CD14-positive monocyte (primary cell): ENCODE measurements around the gene TRIM69. TPM values are rescaled to one million over a fixed set of nuclear protein-coding genes. Genes with fewer than 3 reads are reported as not detected.

Experiments
- DNase-seq, 3 donors: peaks; one replicate each; pipeline ENCODE4 v3.0.0-alpha.2; 2011 to 2022
- H2AFZ ChIP-seq: 2 replicates; pipeline ENCODE4 v1.6.0; 2012; ENCODE audit warnings: mild to moderate bottlenecking, low read depth, low read length, inconsistent platforms; ENCODE audit not compliant: insufficient read depth, poor library complexity, severe bottlenecking
- H3K27ac ChIP-seq, 2 donors: 1 replicate in 1 of 2; 2 replicates in 1 of 2; pipeline ENCODE4 v1.5.1; 2012 to 2013; ENCODE audit warnings: low read length in 2 of 2, control low read depth in 1 of 2, inconsistent platforms in 1 of 2, low read depth in 1 of 2, mild to moderate bottlenecking in 1 of 2
- H3K27me3 ChIP-seq, 2 donors: one replicate each; pipeline versions ENCODE4 v1.6.0 to v1.6.1; 2011 to 2013; ENCODE audit warnings: low read length in 2 of 2; ENCODE audit not compliant: control insufficient read depth in 2 of 2, insufficient read depth in 2 of 2
- H3K36me3 ChIP-seq, 2 donors: replicated peaks in 1 of 2; 1 replicate in 1 of 2; 2 replicates in 1 of 2; pipeline versions ENCODE4 v1.5.1 to v1.6.1; 2012 to 2013; ENCODE audit warnings: low read length in 2 of 2, control low read depth in 1 of 2, inconsistent platforms in 1 of 2, mild to moderate bottlenecking in 1 of 2; ENCODE audit not compliant: insufficient read depth in 2 of 2, control insufficient read depth in 1 of 2
- H3K4me1 ChIP-seq, 2 donors: 1 replicate in 1 of 2; 2 replicates in 1 of 2; pipeline versions ENCODE4 v1.5.1 to v1.6.1; 2012 to 2013; ENCODE audit warnings: low read length in 2 of 2, control low read depth in 1 of 2, inconsistent platforms in 1 of 2, mild to moderate bottlenecking in 1 of 2, moderate library complexity in 1 of 2; ENCODE audit not compliant: insufficient read depth in 2 of 2, control insufficient read depth in 1 of 2
- H3K4me2 ChIP-seq: replicated peaks from 2 replicates; pipeline ENCODE3; 2012; ENCODE audit warnings: low read length, moderate library complexity, mild to moderate bottlenecking; ENCODE audit not compliant: poor library complexity, severe bottlenecking; ENCODE audit errors: extremely low read depth
- H3K4me3 ChIP-seq, 3 experiments: fragments of 200-600 bp in 1 of 3; sonication (generic) in 1 of 3; replicated peaks in 1 of 3; 1 replicate in 2 of 3; 2 replicates in 1 of 3; pipeline ENCODE4 v1.5.1; 2011 to 2013; ENCODE audit warnings: low read length in 3 of 3, mild to moderate bottlenecking in 3 of 3, control low read depth in 2 of 3, low read depth in 2 of 3, inconsistent platforms in 1 of 3, moderate library complexity in 1 of 3
- H3K79me2 ChIP-seq: 2 replicates; pipeline ENCODE4 v1.6.0; 2012; ENCODE audit warnings: mild to moderate bottlenecking, control low read depth, inconsistent platforms, low read length, moderate library complexity; ENCODE audit not compliant: insufficient read depth
- H3K9ac ChIP-seq: 2 replicates; pipeline ENCODE4 v1.6.0; 2017; ENCODE audit warnings: low read length, mild to moderate bottlenecking; ENCODE audit not compliant: insufficient read depth, poor library complexity, severe bottlenecking
- H3K9me3 ChIP-seq, 2 donors: replicated peaks in 1 of 2; 1 replicate in 1 of 2; 2 replicates in 1 of 2; pipeline versions ENCODE4 v1.5.1 to v1.6.1; 2012 to 2013; ENCODE audit warnings: low read length in 2 of 2, control low read depth in 1 of 2; ENCODE audit not compliant: control insufficient read depth in 1 of 2, insufficient read depth in 1 of 2
- H4K20me1 ChIP-seq: 2 replicates; pipeline ENCODE4 v1.6.0; 2012; ENCODE audit warnings: mild to moderate bottlenecking, low read length, control low read depth, moderate library complexity; ENCODE audit not compliant: insufficient read depth
- H3K27ac Mint-ChIP-seq, 7 donors: one replicate each; pipeline ENCODE4 v1.8.0; 2020; ENCODE audit warnings: mild to moderate bottlenecking in 7 of 7, mixed read lengths in 7 of 7, moderate library complexity in 6 of 7, inconsistent platforms in 2 of 7
- H3K27me3 Mint-ChIP-seq, 3 donors: one replicate each; pipeline ENCODE4 v1.8.0; 2021 to 2022; ENCODE audit warnings: low read depth in 3 of 3, mild to moderate bottlenecking in 3 of 3, mixed read lengths in 3 of 3, moderate library complexity in 3 of 3, inconsistent platforms in 1 of 3
- H3K36me3 Mint-ChIP-seq, 2 donors: one replicate each; pipeline ENCODE4 v1.8.0; 2020; ENCODE audit warnings: mixed read lengths in 2 of 2, inconsistent platforms in 1 of 2, mild to moderate bottlenecking in 1 of 2
- H3K4me1 Mint-ChIP-seq: one replicate; pipeline ENCODE4 v1.8.0; 2020; ENCODE audit warnings: mild to moderate bottlenecking, mixed read lengths
- H3K4me3 Mint-ChIP-seq, 2 donors: one replicate each; pipeline ENCODE4 v1.8.0; 2020; ENCODE audit warnings: mild to moderate bottlenecking in 2 of 2, mixed read lengths in 2 of 2, moderate library complexity in 1 of 2
- H3K9me3 Mint-ChIP-seq, 7 donors: one replicate each; pipeline ENCODE4 v1.8.0; 2020 to 2022; ENCODE audit warnings: mixed read lengths in 7 of 7, mild to moderate bottlenecking in 6 of 7, moderate library complexity in 6 of 7, inconsistent platforms in 2 of 7
- CTCF ChIP-seq: fragments of 200-600 bp; IDR thresholded peaks from one replicate; pipeline ENCODE4 v1.8.0; 2022; ENCODE audit warnings: antibody characterized with exemption, mild to moderate bottlenecking
- WGBS: methylation state at CpG from one replicate; pipeline ENCODE4 v1.1.5; 2013; ENCODE audit warnings: missing lambda C conversion rate; ENCODE audit not compliant: insufficient coverage; 5-methylcytosine and 5-hydroxymethylcytosine counted together
- intact Hi-C, 2 donors: fragments of 100-400 bp; cut with micrococcal nuclease; formaldehyde crosslinking; loops; one replicate each; pipeline versions ENCODE4 v1.15.0 to v1.15.1; 2023
- polyA plus RNA-seq, 3 donors: library from polyadenylated mRNA; depleted of rRNA in 1 of 3; unstranded in 2 of 3; stranded (reverse) in 1 of 3; fragments of 300-500 nt in 2 of 3; fragments of >200 nt in 1 of 3; fragmentation: Illumina TruSeq in 2 of 3; gene quantifications; 1 replicate in 2 of 3; 2 replicates in 1 of 3; pipeline ENCODE4 v1.2.3, GENCODE V29; 2012 to 2021

TRIM69 gene
- polyA plus RNA-seq, 3 donors: 9.4 to 18.2 (median 15.8) TPM

- Histone ChIP-seq H3K9ac (no peak overlapping the region), H3K27ac (no peak overlapping the region), H4K20me1 (no peaks in the 10 kb centered on the region), H3K4me3 (no peak overlapping the region), H2AFZ (no peak overlapping the region), H3K27me3 (no peaks in the 10 kb centered on the region), H3K36me3 (no peaks in the 10 kb centered on the region), H3K79me2 (no peaks in the 10 kb centered on the region), H3K4me2 (no peak overlapping the region), H3K9me3 (no peaks in the 10 kb centered on the region), H3K4me1 (no peaks in the 10 kb centered on the region)
- peaks cover 0 to 2% (median 0%) of the 10 kb centered on the region in 7 donors for H3K9me3 Mint-ChIP-seq
- H3K4me3 Mint-ChIP-seq: peak overlapping the region in 1 of 2 donors; percentile 2
- TF ChIP-seq CTCF: no peak
- no peak for DNase-seq
- no peak overlapping the region for H3K27ac Mint-ChIP-seq
- H3K36me3 Mint-ChIP-seq: no peaks in the 10 kb centered on the region
- H3K4me1 Mint-ChIP-seq: peaks cover 10% of the 10 kb centered on the region
- H3K27me3 Mint-ChIP-seq: no peaks in the 10 kb centered on the region
- intact Hi-C loops: no loop called here
Observed at GRCh38 chr15:44801797-44802196, 65.5 kb downstream of the TRIM69 start.

DNA sequence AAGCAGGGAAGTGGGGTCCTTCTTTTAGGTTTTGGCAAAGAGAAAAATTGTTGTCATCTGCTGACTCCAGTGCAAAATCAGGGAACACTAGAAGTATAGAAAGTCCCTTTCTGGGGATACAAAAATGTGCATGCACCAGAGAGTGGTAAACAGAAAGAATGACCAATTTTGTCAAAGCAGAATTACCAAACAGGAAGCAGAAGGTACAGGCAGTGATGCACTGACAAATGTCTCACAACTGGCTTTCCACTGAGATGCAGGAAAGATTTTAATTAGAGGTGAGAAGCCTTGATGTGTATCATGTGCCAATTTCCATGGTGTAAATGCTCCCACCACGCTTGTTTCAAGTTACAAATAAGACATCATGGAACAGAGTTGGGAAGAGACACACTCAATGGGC lies 66.0 kb downstream of the TRIM69 start:
- Histone ChIP-seq H3K27me3 (no peaks in the 10 kb centered on the region), H3K9me3 (no peaks in the 10 kb centered on the region), H4K20me1 (no peaks in the 10 kb centered on the region), H3K4me3 (no peak overlapping the region), H3K79me2 (no peaks in the 10 kb centered on the region), H3K27ac (no peak overlapping the region), H3K36me3 (no peaks in the 10 kb centered on the region), H3K4me2 (no peak overlapping the region), H2AFZ (no peak overlapping the region), H3K9ac (no peak overlapping the region), H3K4me1 (no peaks in the 10 kb centered on the region)
- TF ChIP-seq CTCF: no peak
- 100% methylated on average over 1 of the region's 1 CpG for WGBS
- H3K4me1 Mint-ChIP-seq: peaks cover 10% of the 10 kb centered on the region
- no peak for DNase-seq
- no peaks in the 10 kb centered on the region for H3K36me3 Mint-ChIP-seq
- H3K9me3 Mint-ChIP-seq: peaks cover 0 to 2% (median 0%) of the 10 kb centered on the region in 7 donors
- intact Hi-C loops: no loop called here
- no peak overlapping the region for H3K27ac Mint-ChIP-seq
- H3K27me3 Mint-ChIP-seq: no peaks in the 10 kb centered on the region
- H3K4me3 Mint-ChIP-seq: no peak overlapping the region
